ENCODE measurements around the gene LDLRAD2.

DNA sequence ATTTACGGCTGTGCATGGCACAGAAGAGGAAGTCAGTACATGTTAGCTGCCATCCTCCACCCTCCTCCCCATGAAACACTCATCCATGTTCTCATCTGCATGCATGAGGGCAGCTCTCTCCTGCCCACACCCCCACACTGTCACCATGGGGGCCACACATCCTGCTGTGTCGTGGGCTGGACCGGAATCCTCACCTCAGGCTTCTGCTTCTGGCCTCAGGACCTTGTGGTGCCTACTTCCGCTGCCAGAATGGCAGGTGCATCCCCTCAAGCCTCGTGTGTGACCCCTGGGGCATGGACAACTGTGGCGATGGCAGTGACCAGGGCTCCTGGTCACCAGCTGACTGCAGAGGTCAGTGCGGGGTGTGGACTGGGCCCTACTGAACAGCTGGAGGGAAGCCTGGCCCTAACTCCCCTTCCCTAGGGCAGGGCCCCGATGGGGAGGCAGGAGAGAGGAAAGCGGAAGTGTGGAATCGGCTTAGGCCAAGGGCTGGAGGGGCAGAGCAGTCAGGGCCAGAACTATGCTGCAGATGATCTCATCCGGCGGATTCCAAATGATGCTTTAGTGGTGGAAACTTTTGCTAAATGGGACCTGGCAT is 3.8 kb downstream of the LDLRAD2 start:
- TF ChIP-seq, protein P1, sequence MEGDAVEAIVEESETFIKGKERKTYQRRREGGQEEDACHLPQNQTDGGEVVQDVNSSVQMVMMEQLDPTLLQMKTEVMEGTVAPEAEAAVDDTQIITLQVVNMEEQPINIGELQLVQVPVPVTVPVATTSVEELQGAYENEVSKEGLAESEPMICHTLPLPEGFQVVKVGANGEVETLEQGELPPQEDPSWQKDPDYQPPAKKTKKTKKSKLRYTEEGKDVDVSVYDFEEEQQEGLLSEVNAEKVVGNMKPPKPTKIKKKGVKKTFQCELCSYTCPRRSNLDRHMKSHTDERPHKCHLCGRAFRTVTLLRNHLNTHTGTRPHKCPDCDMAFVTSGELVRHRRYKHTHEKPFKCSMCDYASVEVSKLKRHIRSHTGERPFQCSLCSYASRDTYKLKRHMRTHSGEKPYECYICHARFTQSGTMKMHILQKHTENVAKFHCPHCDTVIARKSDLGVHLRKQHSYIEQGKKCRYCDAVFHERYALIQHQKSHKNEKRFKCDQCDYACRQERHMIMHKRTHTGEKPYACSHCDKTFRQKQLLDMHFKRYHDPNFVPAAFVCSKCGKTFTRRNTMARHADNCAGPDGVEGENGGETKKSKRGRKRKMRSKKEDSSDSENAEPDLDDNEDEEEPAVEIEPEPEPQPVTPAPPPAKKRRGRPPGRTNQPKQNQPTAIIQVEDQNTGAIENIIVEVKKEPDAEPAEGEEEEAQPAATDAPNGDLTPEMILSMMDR (conservative IDR thresholded peaks at IDR 0.05 in 1 of 2, IDR thresholded peaks at IDR 0.05 in 1 of 2; ENCODE audit: extremely low read depth in 1 of 2, insufficient read depth in 1 of 2, low read depth in 1 of 2, low read length in 2 of 2): no peak
- TF ChIP-seq EZH2 (IDR thresholded peaks at IDR 0.05; ENCODE audit: borderline replicate concordance, low read length): no peak
